ENCODE measurements around the gene BPIFB2. TPM values are rescaled to one million over a fixed set of nuclear protein-coding genes. Genes with fewer than 3 reads are reported as not detected.
"Not testable (repeated sequence)": the region's sequence is repeated elsewhere in the genome, so short reads cannot be mapped to it uniquely, and the experiment has no call there.

Gene BPIFB2
- total RNA-seq, 1 donor from 2014 or later, result not detected

GRCh38 chr20:32960849-32961731 is 46.4 kb upstream of the BPIFB2 start:
- Mint-ChIP-seq H3K27me3 (ENCODE audit: low read depth, unreplicated experiment) (peaks cover 36% of the 10 kb centered on the region), H3K4me3 (ENCODE audit: unreplicated experiment) (no peak overlapping the region), H3K4me1 (ENCODE audit: low read depth, unreplicated experiment) (no peaks in the 10 kb centered on the region), H3K27ac (ENCODE audit: unreplicated experiment) (no peak overlapping the region), H3K9me3 (ENCODE audit: unreplicated experiment) (peaks cover 23% of the 10 kb centered on the region), H3K36me3 (ENCODE audit: low read depth, unreplicated experiment) (no peaks in the 10 kb centered on the region)
- Histone ChIP-seq H3K4me1 (ENCODE audit: insufficient read depth, low read length) (no peaks in the 10 kb centered on the region), H3K9me3 (ENCODE audit: insufficient read depth, low read depth, low read length) (peaks cover 3% of the 10 kb centered on the region), H3K4me2 (ENCODE audit: low read length) (no peak overlapping the region), H3K4me3 (ENCODE audit: insufficient read depth, low read depth, low read length) (no peak overlapping the region), H4K20me1 (ENCODE audit: insufficient read depth, low read length) (no peaks in the 10 kb centered on the region), H3K9ac (ENCODE audit: low read length) (no peak overlapping the region), H3K27me3 (ENCODE audit: insufficient read depth, low read length) (no peaks in the 10 kb centered on the region), H3K36me3 (ENCODE audit: insufficient read depth, low read length) (no peaks in the 10 kb centered on the region), H3K27ac (ENCODE audit: low read depth, low read length) (no peak overlapping the region), H3K79me2 (ENCODE audit: insufficient read depth, low read length) (no peaks in the 10 kb centered on the region), H2AFZ (ENCODE audit: low read depth, low read length) (no peak overlapping the region)
- DNase-seq (ENCODE audit: low read depth), result no peak
- TF ChIP-seq EZH2 (IDR thresholded peaks at IDR 0.05; ENCODE audit: insufficient read depth, low read length) (no peak), CTCF (IDR thresholded peaks at IDR 0.05; ENCODE audit: insufficient read depth, low read depth, low read length) (no peak)
- FAIRE-seq, result no peak

- DNase-seq (ENCODE audit: low read depth) (no peak), FAIRE-seq (no peak)
- Histone ChIP-seq H3K79me2 (ENCODE audit: insufficient read depth, low read length) (no peaks in the 10 kb centered on the region), H2AFZ (ENCODE audit: low read depth, low read length) (no peak overlapping the region), H3K4me2 (ENCODE audit: low read length) (no peak overlapping the region), H3K4me1 (ENCODE audit: insufficient read depth, low read length) (no peaks in the 10 kb centered on the region), H3K27me3 (ENCODE audit: insufficient read depth, low read length) (no peaks in the 10 kb centered on the region), H3K9ac (ENCODE audit: low read length) (no peak overlapping the region), H3K27ac (ENCODE audit: low read depth, low read length) (no peak overlapping the region), H3K36me3 (ENCODE audit: insufficient read depth, low read length) (no peaks in the 10 kb centered on the region), H4K20me1 (ENCODE audit: insufficient read depth, low read length) (no peaks in the 10 kb centered on the region), H3K4me3 (ENCODE audit: insufficient read depth, low read depth, low read length) (no peak overlapping the region), H3K9me3 (ENCODE audit: insufficient read depth, low read depth, low read length) (peaks cover 3% of the 10 kb centered on the region)
- Mint-ChIP-seq H3K9me3 (ENCODE audit: unreplicated experiment) (peaks cover 17% of the 10 kb centered on the region), H3K4me3 (ENCODE audit: unreplicated experiment) (no peak overlapping the region), H3K36me3 (ENCODE audit: low read depth, unreplicated experiment) (no peaks in the 10 kb centered on the region), H3K27ac (ENCODE audit: unreplicated experiment) (no peak overlapping the region), H3K27me3 (ENCODE audit: low read depth, unreplicated experiment) (peaks cover 39% of the 10 kb centered on the region), H3K4me1 (ENCODE audit: low read depth, unreplicated experiment) (no peaks in the 10 kb centered on the region)
- no peak for TF ChIP-seq CTCF (IDR thresholded peaks at IDR 0.05; ENCODE audit: insufficient read depth, low read depth, low read length)
- TF ChIP-seq EZH2 (IDR thresholded peaks at IDR 0.05; ENCODE audit: insufficient read depth, low read length), result no peak
Measured at GRCh38 chr20:32962053-32962452, 45.5 kb upstream of the BPIFB2 start.

- H3K9ac ChIP-seq (ENCODE audit: low read length); H3K4me1 ChIP-seq (ENCODE audit: insufficient read depth, low read length); H3K79me2 ChIP-seq (ENCODE audit: insufficient read depth, low read length); H3K4me3 ChIP-seq (ENCODE audit: insufficient read depth, low read depth, low read length); H2AFZ ChIP-seq (ENCODE audit: low read depth, low read length); H3K27ac Mint-ChIP-seq (ENCODE audit: unreplicated experiment); H3K4me3 Mint-ChIP-seq (ENCODE audit: unreplicated experiment); H3K36me3 ChIP-seq (ENCODE audit: insufficient read depth, low read length); H4K20me1 ChIP-seq (ENCODE audit: insufficient read depth, low read length); H3K27me3 ChIP-seq (ENCODE audit: insufficient read depth, low read length); H3K27ac ChIP-seq (ENCODE audit: low read depth, low read length); FAIRE-seq; H3K4me2 ChIP-seq (ENCODE audit: low read length); H3K9me3 ChIP-seq (ENCODE audit: insufficient read depth, low read depth, low read length); H3K36me3 Mint-ChIP-seq (ENCODE audit: low read depth, unreplicated experiment); DNase-seq (ENCODE audit: low read depth); H3K4me1 Mint-ChIP-seq (ENCODE audit: low read depth, unreplicated experiment): not testable (repeated sequence)
- H3K9me3 Mint-ChIP-seq (ENCODE audit: unreplicated experiment), result peaks cover 14% of the 10 kb centered on the region
- H3K27me3 Mint-ChIP-seq (ENCODE audit: low read depth, unreplicated experiment), result peaks cover 43% of the 10 kb centered on the region
Measured at GRCh38 chr20:32962646-32963045, 44.9 kb upstream of the BPIFB2 start.

All from astrocyte (in vitro differentiated cells and primary cell).